Thymus (tissue), 11 donors: ENCODE results near the gene LPCAT1. TPM values are rescaled to one million over a fixed set of nuclear protein-coding genes. Genes with fewer than 3 reads are reported as not detected.

ENCODE experiments used
- DNase-seq, 9 donors: peaks; one replicate each; pipeline ENCODE4 v3.0.0-alpha.2; 2013; ENCODE audit warnings: low spot score in 9 of 9, low read depth in 6 of 9, missing footprints in 1 of 9
- H3K27ac ChIP-seq, 2 donors: one replicate each; pipeline ENCODE4 v1.5.1; 2013; ENCODE audit warnings: control low read depth in 1 of 2, low read depth in 1 of 2, low read length in 1 of 2, mild to moderate bottlenecking in 1 of 2, moderate library complexity in 1 of 2
- H3K27me3 ChIP-seq, 2 donors: one replicate each; pipeline ENCODE4 v1.5.1; 2013; ENCODE audit warnings: low read length in 1 of 2; ENCODE audit not compliant: control insufficient read depth in 2 of 2, insufficient read depth in 1 of 2
- H3K36me3 ChIP-seq, 2 donors: one replicate each; pipeline ENCODE4 v1.5.1; 2013; ENCODE audit warnings: low read length in 1 of 2, mild to moderate bottlenecking in 1 of 2, moderate library complexity in 1 of 2; ENCODE audit not compliant: control insufficient read depth in 2 of 2, insufficient read depth in 2 of 2
- H3K4me1 ChIP-seq, 2 donors: one replicate each; pipeline ENCODE4 v1.5.1; 2013; ENCODE audit warnings: low read length in 2 of 2; ENCODE audit not compliant: control insufficient read depth in 2 of 2, insufficient read depth in 2 of 2
- H3K4me3 ChIP-seq, 2 donors: one replicate each; pipeline ENCODE4 v1.5.1; 2013; ENCODE audit warnings: low read length in 2 of 2, control low read depth in 1 of 2, mild to moderate bottlenecking in 1 of 2
- H3K9me3 ChIP-seq, 2 donors: one replicate each; pipeline ENCODE4 v1.5.1; 2013; ENCODE audit warnings: low read length in 1 of 2, mild to moderate bottlenecking in 1 of 2; ENCODE audit not compliant: control insufficient read depth in 2 of 2, insufficient read depth in 1 of 2
- WGBS: extraction: QIAGEN DNeasy Blood & Tissue Kit; methylation state at CpG from one replicate; pipeline ENCODE4 v1.1.7; 2013; 5-methylcytosine and 5-hydroxymethylcytosine counted together
- polyA plus RNA-seq: library from polyadenylated mRNA; stranded (reverse); fragments of 200-250 nt; gene quantifications from one replicate; pipeline ENCODE4 v1.2.3, GENCODE V29; 2013
- total RNA-seq: library from RNA; stranded (reverse); fragments of 120-200 nt; gene quantifications from one replicate; pipeline ENCODE4 v1.2.4, GENCODE V29; 2013
- donor health status: healthy.

The LPCAT1 gene
- total and polyA plus RNA-seq, 2 donors: 16.8 to 50.5 TPM

DNA sequence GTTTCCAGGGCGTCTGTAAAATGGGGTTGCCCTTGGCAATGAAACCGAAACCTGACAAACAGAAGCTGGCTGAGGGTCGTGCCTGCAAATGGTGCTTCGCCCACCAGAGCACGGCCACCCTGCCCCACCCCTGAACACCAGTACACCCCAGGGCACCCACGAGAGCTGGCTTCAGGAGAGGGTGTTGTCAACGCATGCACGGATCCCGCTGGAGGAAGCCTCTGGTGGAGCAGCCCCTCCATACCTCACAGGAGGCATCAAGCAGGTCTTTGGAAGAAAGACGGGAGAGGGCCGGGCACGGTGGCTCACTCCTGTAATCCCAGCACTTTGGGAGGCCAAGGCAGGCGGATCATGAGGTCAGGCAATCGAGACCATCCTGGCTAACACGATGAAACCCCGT is 87.1 kb downstream of the LPCAT1 start:
- no peak overlapping the region for H3K27ac ChIP-seq
- H3K4me3 ChIP-seq: no peak overlapping the region
- 95% methylated on average over 16 of the region's 16 CpGs for WGBS
- H3K36me3 ChIP-seq: no peaks in the 10 kb centered on the region
- DNase-seq: no peak
- no peaks in the 10 kb centered on the region for H3K4me1 ChIP-seq
- H3K27me3 ChIP-seq: peaks cover 0 to 18% of the 10 kb centered on the region in 2 donors
- peaks cover 0 to 20% of the 10 kb centered on the region in 2 donors for H3K9me3 ChIP-seq

DNA sequence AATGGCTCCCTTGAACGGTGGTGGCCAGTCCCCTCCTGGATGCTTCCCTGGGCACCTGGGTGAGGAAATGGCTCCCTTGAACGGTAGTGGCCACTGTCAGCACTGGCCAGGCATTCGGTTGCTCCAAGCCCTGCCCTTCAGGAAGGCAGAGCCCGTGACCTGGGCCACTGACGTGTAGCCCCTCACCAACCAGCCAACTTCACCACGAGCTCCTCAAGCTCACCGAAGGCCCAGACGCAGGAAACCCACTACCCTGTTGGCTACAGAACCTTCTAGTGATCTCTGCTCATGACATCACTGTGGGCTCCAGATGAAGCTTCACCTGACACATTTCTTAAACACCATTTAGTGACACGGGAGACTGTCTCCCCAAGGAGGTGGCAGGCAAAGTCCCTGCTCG is 87.7 kb downstream of the LPCAT1 start:
- Histone ChIP-seq H3K27me3 (peaks cover 0 to 11% of the 10 kb centered on the region in 2 donors), H3K4me1 (no peaks in the 10 kb centered on the region), H3K4me3 (no peak overlapping the region), H3K9me3 (peaks cover 0 to 27% of the 10 kb centered on the region in 2 donors), H3K27ac (no peak overlapping the region), H3K36me3 (no peaks in the 10 kb centered on the region)
- DNase-seq: no peak
- WGBS: 91% methylated on average over 10 of the region's 10 CpGs

DNA sequence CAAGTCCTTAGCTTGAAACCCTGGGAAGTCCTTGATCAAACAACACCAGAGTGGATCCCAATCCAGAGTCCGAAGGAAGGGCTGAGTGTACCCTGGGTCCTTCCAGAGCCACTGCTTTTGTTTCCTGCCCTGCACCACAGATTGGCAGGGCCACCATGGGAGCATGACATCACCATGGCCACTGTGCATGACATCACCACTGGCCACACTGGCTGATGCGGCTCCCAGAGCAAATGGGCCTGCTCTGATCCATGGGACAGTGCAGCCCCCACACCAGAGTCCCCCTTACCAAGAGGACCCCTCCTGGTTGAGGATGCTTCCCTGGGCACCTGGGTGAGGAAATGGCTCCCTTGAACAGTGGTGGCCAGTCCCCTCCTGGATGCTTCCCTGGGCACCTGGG is 88.4 kb downstream of the LPCAT1 start:
- WGBS: 92% methylated on average over 2 of the region's 2 CpGs
- H3K27ac ChIP-seq: no peak overlapping the region
- no peak for DNase-seq
- no peaks in the 10 kb centered on the region for H3K4me1 ChIP-seq
- H3K4me3 ChIP-seq: no peak overlapping the region
- peaks cover 0 to 33% of the 10 kb centered on the region in 2 donors for H3K9me3 ChIP-seq
- H3K36me3 ChIP-seq: no peaks in the 10 kb centered on the region
- H3K27me3 ChIP-seq: peaks cover 0 to 10% of the 10 kb centered on the region in 2 donors

DNA sequence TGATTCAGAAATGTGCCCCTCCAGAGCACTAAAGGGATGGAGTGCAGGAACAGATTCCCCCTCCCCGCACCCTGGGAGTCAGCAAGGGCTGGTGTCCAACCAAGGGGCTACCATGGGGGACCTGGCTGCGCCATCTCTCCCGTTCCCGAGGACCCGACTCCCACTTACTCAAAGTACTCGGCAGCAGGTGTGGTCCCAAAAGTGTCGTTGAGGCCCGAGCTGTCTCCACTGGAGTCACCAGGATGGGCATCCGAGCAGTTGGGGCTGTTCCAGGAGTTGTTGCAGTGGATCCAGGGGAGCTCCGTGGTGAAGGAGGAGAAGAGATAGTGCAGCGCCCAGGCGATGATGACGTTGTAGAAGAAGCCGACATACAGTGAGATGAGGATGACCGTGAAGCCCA is 91.5 kb downstream of the LPCAT1 start:
- no peak overlapping the region for H3K4me3 ChIP-seq
- H3K27ac ChIP-seq: no peak overlapping the region
- WGBS: 98% methylated on average over 15 of the region's 15 CpGs
- H3K36me3 ChIP-seq: no peaks in the 10 kb centered on the region
- H3K9me3 ChIP-seq: peaks cover 2 to 54% of the 10 kb centered on the region in 2 donors
- no peak for DNase-seq
- H3K4me1 ChIP-seq: no peaks in the 10 kb centered on the region
- peaks cover 0 to under 1% of the 10 kb centered on the region in 2 donors for H3K27me3 ChIP-seq

DNA sequence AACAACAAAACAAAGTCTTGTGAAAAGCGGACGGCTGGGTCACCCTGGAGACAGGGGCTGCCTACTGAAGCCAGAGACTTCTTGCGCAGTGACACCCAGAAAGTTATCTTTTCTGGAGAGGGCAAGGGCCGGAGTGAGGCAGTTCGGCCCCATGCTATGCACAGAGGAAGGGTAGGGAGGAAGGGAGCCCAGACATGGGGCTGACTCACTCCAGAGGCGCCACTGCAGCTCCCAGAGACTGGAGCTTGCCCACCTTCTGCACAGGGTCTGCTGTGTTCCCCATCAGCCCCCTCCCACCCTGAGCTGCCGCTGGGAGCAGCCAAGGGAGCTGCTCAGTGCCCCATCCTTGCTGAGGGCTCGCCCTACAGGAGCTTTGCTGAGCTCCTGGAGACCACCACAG is 91.9 kb downstream of the LPCAT1 start:
- Histone ChIP-seq H3K36me3 (no peaks in the 10 kb centered on the region), H3K4me1 (no peaks in the 10 kb centered on the region), H3K27me3 (no peaks in the 10 kb centered on the region), H3K27ac (no peak overlapping the region), H3K4me3 (no peak overlapping the region), H3K9me3 (peaks cover 2 to 54% of the 10 kb centered on the region in 2 donors)
- 88% methylated on average over 8 of the region's 8 CpGs for WGBS
- DNase-seq: no peak

DNA sequence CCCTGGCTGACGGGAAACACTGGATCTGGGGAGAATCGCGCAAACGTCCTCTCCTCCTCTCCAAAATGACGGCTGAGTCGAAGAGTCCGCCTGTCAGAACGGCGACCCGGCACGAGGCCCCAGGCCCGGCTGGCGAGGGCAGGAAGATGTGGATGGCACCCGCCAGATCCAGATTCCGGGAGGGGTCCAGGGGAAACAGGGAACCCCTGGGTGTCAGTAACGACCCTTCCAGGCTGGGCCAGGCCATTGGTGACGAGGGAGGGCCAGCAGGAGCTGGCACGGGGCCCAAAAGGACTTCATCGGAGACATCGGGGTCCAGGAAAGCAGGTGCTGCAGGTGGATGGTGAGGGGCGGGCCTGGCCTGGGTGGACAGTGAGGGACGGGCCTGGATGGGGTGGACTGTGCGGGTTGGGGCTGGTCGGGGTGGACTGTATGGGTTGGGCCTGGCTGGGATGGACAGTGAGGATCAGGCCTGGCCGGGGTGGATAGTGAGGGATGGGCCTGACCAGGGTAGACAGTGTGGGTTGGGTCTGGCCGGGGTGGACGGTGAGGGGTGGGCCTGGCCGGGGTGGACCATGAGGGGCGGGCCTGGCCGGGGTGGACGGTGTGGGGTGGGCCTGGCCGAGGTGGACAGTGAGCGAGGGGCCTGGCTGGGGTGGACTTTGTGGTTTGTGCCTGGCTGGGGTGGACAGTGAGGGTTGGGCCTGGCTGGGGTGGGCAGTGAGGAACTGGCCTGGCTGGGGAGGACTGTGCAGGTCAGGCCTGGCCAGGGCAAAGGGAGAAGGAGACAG is 92.5 kb downstream of the LPCAT1 start:
- H3K4me1 ChIP-seq: no peaks in the 10 kb centered on the region
- peaks cover 4 to 54% of the 10 kb centered on the region in 2 donors for H3K9me3 ChIP-seq
- no peaks in the 10 kb centered on the region for H3K36me3 ChIP-seq
- H3K4me3 ChIP-seq: no peak overlapping the region
- no peak overlapping the region for H3K27ac ChIP-seq
- no peaks in the 10 kb centered on the region for H3K27me3 ChIP-seq
- DNase-seq: no peak
- WGBS: 92% methylated on average over 33 of the region's 33 CpGs

DNA sequence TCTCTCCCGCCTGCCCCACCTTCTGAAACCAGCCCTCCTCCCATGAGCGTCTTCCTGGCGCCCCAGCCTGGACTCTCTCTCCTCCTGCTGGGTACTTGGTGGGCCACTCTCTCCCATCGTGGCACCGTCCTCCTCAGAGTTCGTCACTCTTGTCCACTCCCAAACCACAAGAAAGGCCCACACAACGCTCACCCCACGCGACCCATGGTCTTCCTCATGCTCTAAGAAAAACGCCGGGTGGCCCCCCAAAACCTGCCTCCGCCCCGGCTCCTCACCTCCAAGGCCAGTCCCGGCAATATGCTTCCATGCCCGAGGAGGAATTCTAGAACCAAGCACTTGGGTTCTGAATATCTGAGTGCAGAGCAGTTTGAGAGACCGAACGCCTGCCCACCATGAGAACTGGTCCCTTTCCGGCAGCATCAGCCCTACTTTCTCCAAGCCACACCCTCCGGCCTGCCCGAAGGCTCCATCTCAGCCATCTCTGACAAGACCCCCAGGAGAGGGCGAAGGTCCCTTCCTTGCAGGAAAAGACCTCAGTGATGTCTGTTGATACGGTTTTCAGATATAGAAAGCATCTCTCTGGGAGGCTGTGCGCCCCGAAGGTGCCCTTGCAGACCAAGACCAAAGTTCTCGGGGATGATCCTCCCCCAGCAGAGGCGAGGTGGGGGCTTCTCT is 93.5 kb downstream of the LPCAT1 start:
- Histone ChIP-seq H3K9me3 (peaks cover 4 to 54% of the 10 kb centered on the region in 2 donors), H3K4me3 (no peak overlapping the region), H3K4me1 (no peaks in the 10 kb centered on the region), H3K27me3 (no peaks in the 10 kb centered on the region), H3K27ac (no peak overlapping the region), H3K36me3 (no peaks in the 10 kb centered on the region)
- DNase-seq: no peak
- 93% methylated on average over 26 of the region's 26 CpGs for WGBS

DNA sequence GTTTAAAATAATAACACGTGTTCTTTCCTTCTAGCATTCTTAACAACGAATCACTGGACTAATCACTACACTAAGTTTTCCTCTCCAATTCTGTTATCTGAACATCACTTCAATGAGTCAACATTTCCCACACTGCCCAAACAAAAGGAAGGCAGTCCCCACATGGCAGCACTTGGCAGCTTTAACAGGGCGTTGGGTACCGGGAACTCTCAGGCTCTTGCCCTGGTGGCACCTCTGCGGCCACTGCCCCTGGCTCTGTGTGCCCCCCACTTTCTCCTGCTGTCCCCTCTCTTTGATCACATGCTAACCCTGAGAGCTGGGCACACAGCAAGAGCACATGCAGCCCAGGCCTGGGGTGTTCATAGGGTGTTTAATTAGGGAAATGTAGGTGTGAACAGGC is 94.3 kb downstream of the LPCAT1 start:
- Histone ChIP-seq H3K36me3 (no peaks in the 10 kb centered on the region), H3K27me3 (no peaks in the 10 kb centered on the region), H3K4me3 (no peak overlapping the region), H3K4me1 (no peaks in the 10 kb centered on the region), H3K27ac (no peak overlapping the region), H3K9me3 (peaks cover 4 to 54% of the 10 kb centered on the region in 2 donors)
- no peak for DNase-seq
- 97% methylated on average over 5 of the region's 5 CpGs for WGBS

DNA sequence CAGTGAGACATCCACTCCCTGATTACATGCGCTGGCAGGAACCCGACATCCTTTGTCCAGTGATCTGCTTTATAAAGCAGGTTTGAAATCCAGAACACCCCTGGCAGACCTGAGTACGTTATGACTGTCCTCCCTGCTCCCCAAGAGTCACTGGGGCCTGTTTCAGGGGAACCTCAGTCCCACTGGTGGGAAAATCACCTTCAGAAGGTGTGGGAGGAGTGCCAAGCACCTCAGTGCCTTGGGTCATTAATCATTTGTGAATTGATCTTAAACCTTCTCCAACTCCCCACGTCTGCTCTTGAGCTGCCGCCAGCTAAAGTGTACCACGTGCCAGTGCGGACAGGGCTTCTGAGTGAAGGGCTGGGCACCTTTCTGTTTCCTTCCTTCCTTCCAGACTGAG is 94.7 kb downstream of the LPCAT1 start:
- Histone ChIP-seq H3K4me3 (no peak overlapping the region), H3K4me1 (no peaks in the 10 kb centered on the region), H3K9me3 (peaks cover 4 to 54% of the 10 kb centered on the region in 2 donors), H3K27ac (no peak overlapping the region), H3K36me3 (no peaks in the 10 kb centered on the region), H3K27me3 (no peaks in the 10 kb centered on the region)
- WGBS: 90% methylated on average over 7 of the region's 7 CpGs
- no peak for DNase-seq
